Omental fat pad (tissue), 4 donors: Measurements from ENCODE around the gene CLEC4D. TPM values are rescaled to one million over a fixed set of nuclear protein-coding genes. Genes with fewer than 3 reads are reported as not detected.

ENCODE experiments used
- ATAC-seq: fragments of 150-250 bp; one replicate; pipeline ENCODE4 v1.9.1; 2016; ENCODE audit warnings: mild to moderate bottlenecking, moderate library complexity; ENCODE audit not compliant: low FRiP score
- DNase-seq: peaks from one replicate; pipeline ENCODE4 v3.0.0-alpha.2; 2019; ENCODE audit warnings: low spot score
- CTCF ChIP-seq, 3 donors: fragments of 450-650 bp; IDR thresholded peaks; one replicate each; pipeline ENCODE4 v1.5.1; 2016 to 2017; ENCODE audit warnings: antibody characterized with exemption in 3 of 3, mild to moderate bottlenecking in 3 of 3, moderate library complexity in 2 of 3
- total RNA-seq, 4 donors: library from RNA; depleted of rRNA; stranded (reverse); fragments of >200 nt; gene quantifications; one replicate each; pipeline ENCODE4 v1.1.0, GENCODE V29; 2016

The CLEC4D gene
- total RNA-seq: 1 to 10 TPM in 2 of 4 donors, under 1 TPM in 1, not detected in 1; 0.56 to 2.0 (median 1.1) TPM

- no peak for TF ChIP-seq CTCF (IDR thresholded peaks at IDR 0.05)
- no peak for ATAC-seq
- no peak for DNase-seq
Measured at GRCh38 chr12:8513256-8513655, at the start of gene CLEC4D. Gene CLEC4D (plus strand): TSS chr12:8513503. CDS start chr12:8513733, 230 bp downstream.

GRCh38 chr12:8465301-8465996 lies 47.9 kb upstream of the CLEC4D start:
- no peak for TF ChIP-seq CTCF (IDR thresholded peaks at IDR 0.05)
- ATAC-seq: no peak
- no peak for DNase-seq

GRCh38 chr12:8466241-8466640 lies 47.1 kb upstream of the CLEC4D start:
- no peak for ATAC-seq
- no peak for TF ChIP-seq CTCF (IDR thresholded peaks at IDR 0.05)
- no peak for DNase-seq

- no peak for TF ChIP-seq CTCF (IDR thresholded peaks at IDR 0.05)
- ATAC-seq: no peak
- DNase-seq: no peak
Measured at GRCh38 chr12:8471090-8471489, 42.2 kb upstream of the CLEC4D start.

GRCh38 chr12:8475508-8476203 lies 37.6 kb upstream of the CLEC4D start:
- TF ChIP-seq CTCF (IDR thresholded peaks at IDR 0.05): no peak
- no peak for DNase-seq
- ATAC-seq: no peak

- TF ChIP-seq CTCF (IDR thresholded peaks at IDR 0.05): no peak
- DNase-seq (no peak), ATAC-seq (no peak)
Measured at GRCh38 chr12:8482571-8483061, 30.7 kb upstream of the CLEC4D start.
